ENCODE data around the gene TNNI2.
"Not testable (repeated sequence)": the region's sequence is repeated elsewhere in the genome, so short reads cannot be mapped to it uniquely, and the experiment has no call there.

TNNI2 gene

GRCh38 chr11:1838426-1839144 is at the start of gene TNNI2:
TSS of gene TNNI2 (plus strand) at chr11:1838981. CDS start at chr11:1839697, 716 bp downstream.
- DNase-seq (ENCODE audit: low read depth, low spot score): no peak

GRCh38 chr11:1791912-1792311 is 46.9 kb upstream of the TNNI2 start:
- DNase-seq (ENCODE audit: low read depth, low spot score): no peak

GRCh38 chr11:1792461-1792860 is 46.3 kb upstream of the TNNI2 start:
- DNase-seq (ENCODE audit: low read depth, low spot score): no peak

GRCh38 chr11:1793081-1793480 is 45.7 kb upstream of the TNNI2 start:
- no peak for DNase-seq (ENCODE audit: low read depth, low spot score)

GRCh38 chr11:1796413-1797011 is 42.3 kb upstream of the TNNI2 start:
- DNase-seq (ENCODE audit: low read depth, low spot score): no peak

- DNase-seq (ENCODE audit: low read depth, low spot score): no peak
Observed at GRCh38 chr11:1797391-1798125, 41.2 kb upstream of the TNNI2 start.

- no peak for DNase-seq (ENCODE audit: low read depth, low spot score)
Observed at GRCh38 chr11:1803246-1803645, 35.5 kb upstream of the TNNI2 start.

GRCh38 chr11:1803835-1804519 is 34.8 kb upstream of the TNNI2 start:
- not testable (repeated sequence) for DNase-seq (ENCODE audit: low read depth, low spot score)

GRCh38 chr11:1805525-1805924 is 33.3 kb upstream of the TNNI2 start:
- DNase-seq (ENCODE audit: low read depth, low spot score): no peak

GRCh38 chr11:1807264-1807995 is 31.4 kb upstream of the TNNI2 start:
- no peak for DNase-seq (ENCODE audit: low read depth, low spot score)

GRCh38 chr11:1810761-1811160 is 28.0 kb upstream of the TNNI2 start:
- no peak for DNase-seq (ENCODE audit: low read depth, low spot score)

GRCh38 chr11:1812274-1812673 is 26.5 kb upstream of the TNNI2 start:
- no peak for DNase-seq (ENCODE audit: low read depth, low spot score)

GRCh38 chr11:1812801-1813200 is 26.0 kb upstream of the TNNI2 start:
- no peak for DNase-seq (ENCODE audit: low read depth, low spot score)

- not testable (repeated sequence) for DNase-seq (ENCODE audit: low read depth, low spot score)
Observed at GRCh38 chr11:1813356-1813755, 25.4 kb upstream of the TNNI2 start.

- no peak for DNase-seq (ENCODE audit: low read depth, low spot score)
Observed at GRCh38 chr11:1814691-1815090, 24.1 kb upstream of the TNNI2 start.

GRCh38 chr11:1815311-1815710 is 23.5 kb upstream of the TNNI2 start:
- DNase-seq (ENCODE audit: low read depth, low spot score): no peak

GRCh38 chr11:1815751-1816150 is 23.0 kb upstream of the TNNI2 start:
- no peak for DNase-seq (ENCODE audit: low read depth, low spot score)

GRCh38 chr11:1817000-1817399 is 21.8 kb upstream of the TNNI2 start:
- no peak for DNase-seq (ENCODE audit: low read depth, low spot score)

- no peak for DNase-seq (ENCODE audit: low read depth, low spot score)
Observed at GRCh38 chr11:1817511-1817910, 21.3 kb upstream of the TNNI2 start.

- DNase-seq (ENCODE audit: low read depth, low spot score): no peak
Observed at GRCh38 chr11:1819074-1819473, 19.7 kb upstream of the TNNI2 start.

Measured in iPS DF 19.7 (cell line).